ENCODE data around the gene NRCAM.

DNA sequence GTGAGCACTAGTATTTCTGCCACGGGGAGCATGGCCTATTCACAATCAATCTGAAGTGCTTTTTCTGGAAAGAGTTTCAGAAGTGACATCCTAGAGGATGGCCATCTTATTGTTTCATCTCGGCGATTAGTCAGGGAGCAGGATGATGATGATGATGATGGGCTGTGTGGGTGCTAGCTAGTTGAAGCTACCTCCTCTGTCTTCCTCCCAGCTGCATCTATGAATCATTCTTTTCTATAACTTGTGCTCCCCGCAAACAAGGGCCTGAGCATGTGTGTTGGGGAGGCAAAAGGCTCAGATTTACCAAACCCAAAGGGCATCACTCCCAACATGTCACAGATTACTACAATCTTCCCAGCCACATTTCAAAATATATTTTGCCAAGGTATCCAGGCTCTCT lies 207.4 kb downstream of the NRCAM start:
- TF ChIP-seq, protein P1, sequence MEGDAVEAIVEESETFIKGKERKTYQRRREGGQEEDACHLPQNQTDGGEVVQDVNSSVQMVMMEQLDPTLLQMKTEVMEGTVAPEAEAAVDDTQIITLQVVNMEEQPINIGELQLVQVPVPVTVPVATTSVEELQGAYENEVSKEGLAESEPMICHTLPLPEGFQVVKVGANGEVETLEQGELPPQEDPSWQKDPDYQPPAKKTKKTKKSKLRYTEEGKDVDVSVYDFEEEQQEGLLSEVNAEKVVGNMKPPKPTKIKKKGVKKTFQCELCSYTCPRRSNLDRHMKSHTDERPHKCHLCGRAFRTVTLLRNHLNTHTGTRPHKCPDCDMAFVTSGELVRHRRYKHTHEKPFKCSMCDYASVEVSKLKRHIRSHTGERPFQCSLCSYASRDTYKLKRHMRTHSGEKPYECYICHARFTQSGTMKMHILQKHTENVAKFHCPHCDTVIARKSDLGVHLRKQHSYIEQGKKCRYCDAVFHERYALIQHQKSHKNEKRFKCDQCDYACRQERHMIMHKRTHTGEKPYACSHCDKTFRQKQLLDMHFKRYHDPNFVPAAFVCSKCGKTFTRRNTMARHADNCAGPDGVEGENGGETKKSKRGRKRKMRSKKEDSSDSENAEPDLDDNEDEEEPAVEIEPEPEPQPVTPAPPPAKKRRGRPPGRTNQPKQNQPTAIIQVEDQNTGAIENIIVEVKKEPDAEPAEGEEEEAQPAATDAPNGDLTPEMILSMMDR (IDR thresholded peaks at IDR 0.05; ENCODE audit: insufficient read depth, low read depth, low read length) = no peak
- TF ChIP-seq EZH2 (IDR thresholded peaks at IDR 0.05; ENCODE audit: insufficient read depth, low read length) = no peak
